Endothelial cell of umbilical vein (primary cell): ENCODE results near the gene KCNMA1. TPM values are rescaled to one million over a fixed set of nuclear protein-coding genes. Genes with fewer than 3 reads are reported as not detected.

Experiments used
- BruUV-seq: library from RNA; stranded (reverse); fragments of 400-500 nt; replicated peaks from 2 replicates; lab custom pipeline; 2021; lab: Mats Ljungman, UMichigan
- CTCF ChIA-PET: fragments of 300-600, 350-600 bp; sonication (Branson Sonifier 250); formaldehyde crosslinking; loops from one replicate; lab custom pipeline; 2021; ENCODE audit warnings: antibody characterized with exemption, inconsistent platforms; lab: Charles Lee
- POLR2A ChIA-PET: fragments of 300-600, 350-600 bp; sonication (Branson Sonifier 250); formaldehyde crosslinking; loops from one replicate; lab custom pipeline; 2021; ENCODE audit warnings: antibody characterized with exemption, inconsistent platforms; lab: Charles Lee
- DNase-seq: peaks from one replicate; pipeline ENCODE4 v3.0.0-alpha.2; 2011; ENCODE audit warnings: low read depth, low spot score
- FAIRE-seq: peaks from 2 replicates; lab custom pipeline; 2011; peaks lifted over from hg19 to GRCh38; lab: Jason Lieb, UNC
- H2AFZ ChIP-seq: 2 replicates; pipeline ENCODE4 v1.6.0; 2012; ENCODE audit warnings: low read depth, low read length, control low read depth, inconsistent platforms
- H3K27ac ChIP-seq: 2 replicates; pipeline ENCODE4 v1.5.1; 2011; ENCODE audit warnings: low read depth, mild to moderate bottlenecking, control low read depth, low read length, moderate library complexity; ENCODE audit not compliant: insufficient read depth
- H3K27me3 ChIP-seq, 2 experiments: 2 replicates each; pipeline versions ENCODE4 v1.6.0 to v1.6.1; 2011; ENCODE audit warnings: low read length in 2 of 2, mixed read lengths in 1 of 2; ENCODE audit not compliant: control insufficient read depth in 2 of 2, insufficient read depth in 2 of 2
- H3K36me3 ChIP-seq, 2 experiments: 2 replicates in 1 of 2; 3 replicates in 1 of 2; pipeline ENCODE4 v1.5.1; 2011; ENCODE audit warnings: low read length in 2 of 2, mild to moderate bottlenecking in 1 of 2, moderate library complexity in 1 of 2; ENCODE audit not compliant: control insufficient read depth in 2 of 2, insufficient read depth in 2 of 2; ENCODE audit errors: extremely low read depth in 1 of 2
- H3K4me1 ChIP-seq: 3 replicates; pipeline ENCODE4 v1.5.1; 2011; ENCODE audit warnings: mild to moderate bottlenecking, low read length; ENCODE audit not compliant: control insufficient read depth, insufficient read depth; ENCODE audit errors: extremely low read depth
- H3K4me2 ChIP-seq: 2 replicates; pipeline ENCODE4 v1.6.1; 2011; ENCODE audit warnings: low read length, control low read depth, mixed read lengths; ENCODE audit not compliant: insufficient read depth
- H3K4me3 ChIP-seq, 3 experiments: fragments of 200-600 bp in 1 of 3; sonication (generic), shearing (Covaris generic) in 1 of 3; replicated peaks in 1 of 3; 2 replicates each; pipeline ENCODE4 v1.5.1; 2011 to 2016; ENCODE audit warnings: control low read depth in 3 of 3, low read length in 3 of 3, mild to moderate bottlenecking in 2 of 3, inconsistent platforms in 1 of 3, low read depth in 1 of 3, moderate library complexity in 1 of 3; ENCODE audit not compliant: insufficient read depth in 1 of 3
- H3K79me2 ChIP-seq: 2 replicates; pipeline ENCODE4 v1.6.0; 2012; ENCODE audit warnings: low read length, inconsistent platforms; ENCODE audit not compliant: control insufficient read depth, insufficient read depth
- H3K9ac ChIP-seq: replicated peaks from 2 replicates; pipeline ENCODE3; 2011; ENCODE audit warnings: low read length, control low read depth; ENCODE audit not compliant: insufficient read depth; ENCODE audit errors: extremely low read depth
- H3K9me1 ChIP-seq: replicated peaks from 3 replicates; pipeline ENCODE4 v1.6.0; 2011; ENCODE audit warnings: mild to moderate bottlenecking, low read length; ENCODE audit not compliant: control insufficient read depth, insufficient read depth; ENCODE audit errors: extremely low read depth
- H3K9me3 ChIP-seq: replicated peaks from 2 replicates; pipeline ENCODE4 v1.5.1; 2012; ENCODE audit warnings: low read length, inconsistent platforms; ENCODE audit not compliant: control insufficient read depth, insufficient read depth
- H4K20me1 ChIP-seq: replicated peaks from 2 replicates; pipeline ENCODE3; 2011; ENCODE audit warnings: mild to moderate bottlenecking, low read length; ENCODE audit not compliant: control insufficient read depth, insufficient read depth; ENCODE audit errors: extremely low read depth
- EZH2 ChIP-seq: IDR thresholded peaks from 2 replicates; pipeline ENCODE4 v1.6.1; 2012; ENCODE audit warnings: borderline replicate concordance, low read depth, mild to moderate bottlenecking, moderate library complexity, low read length, inconsistent platforms; ENCODE audit not compliant: severe bottlenecking
- FOS ChIP-seq: IDR thresholded peaks from 2 replicates; pipeline ENCODE4 v1.6.1; 2011; ENCODE audit warnings: mild to moderate bottlenecking, low read length, moderate library complexity, borderline replicate concordance; ENCODE audit not compliant: insufficient read depth
- GATA2 ChIP-seq: IDR thresholded peaks from 2 replicates; pipeline ENCODE4 v1.7.0; 2011; ENCODE audit warnings: low read depth, mild to moderate bottlenecking, moderate library complexity, mixed read lengths, low read length; ENCODE audit not compliant: insufficient read length, insufficient read depth
- JUN ChIP-seq: IDR thresholded peaks from 2 replicates; pipeline ENCODE4 v1.6.1; 2011; ENCODE audit warnings: borderline replicate concordance, low read depth; ENCODE audit not compliant: insufficient read length, insufficient read depth
- MYC ChIP-seq: IDR thresholded peaks from one replicate; pipeline ENCODE4 v1.6.1; 2011; ENCODE audit warnings: mild to moderate bottlenecking, low read depth, low read length
- POLR2A ChIP-seq: IDR thresholded peaks from 2 replicates; pipeline ENCODE4 v1.6.1; 2012; ENCODE audit warnings: low read depth, mild to moderate bottlenecking, control low read depth, low read length
- POLR2AphosphoS5 ChIP-seq: IDR thresholded peaks from 2 replicates; pipeline ENCODE4 v1.6.1; 2012; ENCODE audit warnings: low read depth, mild to moderate bottlenecking, control low read depth, low read length, moderate library complexity; ENCODE audit not compliant: insufficient read depth
- dilution Hi-C: fragments of 300-500 bp; cut with MboI; formaldehyde crosslinking; loops from one replicate; pipeline ENCODE4 v1.15.0; 2019; ENCODE audit warnings: low sequenced_read_pairs; ENCODE audit not compliant: extremely low pct_ligation_motif_present
- intact Hi-C: fragments of 100-400 bp; cut with micrococcal nuclease; formaldehyde crosslinking; loops from one replicate; pipeline ENCODE4 v1.10.0; 2022
- polyA plus RNA-seq, 4 experiments: library from polyadenylated mRNA; depleted of rRNA in 3 of 4; stranded (reverse) in 3 of 4; unstranded in 1 of 4; fragments of >200 nt; gene quantifications; 2 replicates each; pipeline versions ENCODE4 v1.2.1 to v1.2.3, GENCODE V29; 2011 to 2012; ENCODE audit warnings: missing spikeins in 1 of 4
- total RNA-seq: library from RNA; stranded (reverse); gene quantifications from 2 replicates; pipeline ENCODE4 v1.2.3, GENCODE V29; 2021
- TF ChIP-seq, protein P1 (sequence below), 2 donors: IDR thresholded peaks; 1 replicate in 1 of 2; 2 replicates in 1 of 2; pipeline ENCODE4 v1.5.1; 2011; ENCODE audit warnings: low read length in 2 of 2, mild to moderate bottlenecking in 2 of 2, moderate library complexity in 2 of 2, control low read depth in 1 of 2, inconsistent platforms in 1 of 2, low read depth in 1 of 2; ENCODE audit not compliant: insufficient read depth in 1 of 2; ENCODE audit errors: extremely low read depth in 1 of 2
- TF ChIP-seq, protein P2 (sequence below): IDR thresholded peaks from 2 replicates; pipeline ENCODE4 v1.6.1; 2011; ENCODE audit not compliant: insufficient read depth, insufficient read length

The KCNMA1 gene
- total and polyA plus RNA-seq, 2 donors (not counting 3 experiments of a cell fraction or from before 2014, with no cell fraction given): 0.10 to 0.82 TPM

DNA sequence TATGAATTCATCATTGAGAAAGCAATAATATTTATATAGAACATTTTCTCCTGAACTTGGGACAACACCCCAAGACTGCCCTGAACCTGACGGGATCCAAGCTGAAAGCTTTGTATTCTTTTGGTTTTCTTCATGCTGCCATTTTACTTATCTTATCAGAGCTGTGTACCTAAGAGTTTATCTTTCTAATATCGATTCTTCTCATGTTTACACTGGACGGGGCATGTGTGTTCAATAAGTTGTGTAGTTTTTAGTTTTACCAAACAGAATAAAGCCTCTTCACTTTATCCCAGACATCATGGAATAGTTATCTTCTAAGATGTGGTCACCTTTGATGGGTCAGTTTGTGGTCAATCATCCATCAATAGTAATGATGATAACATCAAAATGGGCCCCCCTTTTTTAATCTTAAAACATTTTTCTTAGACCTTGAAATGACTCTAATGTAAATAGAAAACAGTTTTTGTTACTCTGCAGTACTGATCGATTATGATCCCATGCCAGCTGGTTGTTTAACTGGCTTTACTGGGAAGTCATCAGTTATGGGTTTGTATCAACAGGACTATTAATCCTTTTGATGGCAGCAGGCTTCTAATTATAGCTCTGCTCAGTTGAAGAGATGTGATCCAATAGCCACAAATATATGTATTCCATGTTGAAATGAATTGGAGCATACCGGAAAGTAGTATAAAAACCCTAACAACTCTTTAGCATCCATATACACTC, 446.1 kb downstream of the KCNMA1 start:
- Histone ChIP-seq H3K4me2 (no peak overlapping the region), H2AFZ (no peak overlapping the region), H3K9me1 (no peaks in the 10 kb centered on the region), H3K79me2 (no peaks in the 10 kb centered on the region), H3K4me3 (no peak overlapping the region), H3K36me3 (no peaks in the 10 kb centered on the region), H3K27ac (no peak overlapping the region), H3K9ac (no peak overlapping the region), H3K9me3 (no peaks in the 10 kb centered on the region), H4K20me1 (no peaks in the 10 kb centered on the region), H3K4me1 (no peaks in the 10 kb centered on the region), H3K27me3 (peaks cover 5 to 8% of the 10 kb centered on the region in 2 experiments)
- FAIRE-seq: no peak
- intact Hi-C loops: no loop called here
- no TSS peak for BruUV-seq
- no peak for TF ChIP-seq FOS
- no peak for TF ChIP-seq GATA2
- no peak for TF ChIP-seq POLR2A
- no peak for TF ChIP-seq MYC
- TF ChIP-seq JUN: no peak
- TF ChIP-seq, protein P1, sequence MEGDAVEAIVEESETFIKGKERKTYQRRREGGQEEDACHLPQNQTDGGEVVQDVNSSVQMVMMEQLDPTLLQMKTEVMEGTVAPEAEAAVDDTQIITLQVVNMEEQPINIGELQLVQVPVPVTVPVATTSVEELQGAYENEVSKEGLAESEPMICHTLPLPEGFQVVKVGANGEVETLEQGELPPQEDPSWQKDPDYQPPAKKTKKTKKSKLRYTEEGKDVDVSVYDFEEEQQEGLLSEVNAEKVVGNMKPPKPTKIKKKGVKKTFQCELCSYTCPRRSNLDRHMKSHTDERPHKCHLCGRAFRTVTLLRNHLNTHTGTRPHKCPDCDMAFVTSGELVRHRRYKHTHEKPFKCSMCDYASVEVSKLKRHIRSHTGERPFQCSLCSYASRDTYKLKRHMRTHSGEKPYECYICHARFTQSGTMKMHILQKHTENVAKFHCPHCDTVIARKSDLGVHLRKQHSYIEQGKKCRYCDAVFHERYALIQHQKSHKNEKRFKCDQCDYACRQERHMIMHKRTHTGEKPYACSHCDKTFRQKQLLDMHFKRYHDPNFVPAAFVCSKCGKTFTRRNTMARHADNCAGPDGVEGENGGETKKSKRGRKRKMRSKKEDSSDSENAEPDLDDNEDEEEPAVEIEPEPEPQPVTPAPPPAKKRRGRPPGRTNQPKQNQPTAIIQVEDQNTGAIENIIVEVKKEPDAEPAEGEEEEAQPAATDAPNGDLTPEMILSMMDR (IDR thresholded peaks at IDR 0.05; ENCODE audit: extremely low read depth in 1 of 2, insufficient read depth in 1 of 2, low read depth in 1 of 2, low read length in 2 of 2): no peak
- TF ChIP-seq EZH2: no peak
- TF ChIP-seq, protein P2, sequence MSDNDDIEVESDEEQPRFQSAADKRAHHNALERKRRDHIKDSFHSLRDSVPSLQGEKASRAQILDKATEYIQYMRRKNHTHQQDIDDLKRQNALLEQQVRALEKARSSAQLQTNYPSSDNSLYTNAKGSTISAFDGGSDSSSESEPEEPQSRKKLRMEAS: no peak
- TF ChIP-seq POLR2AphosphoS5: no peak
- ChIA-PET CTCF (interaction anchor here (1.0 to 2.6 kb wide), 3 partner anchors 12 to 17 kb away, joined by 3 to 10 read pairs (median 4); no protein-coding TSS in a partner anchor), POLR2A (no interaction called here)
- dilution Hi-C loops: no loop called here
- no peak for DNase-seq
